Left lung (tissue), 10 donors: ENCODE results near the gene FLT3LG. TPM values are rescaled to one million over a fixed set of nuclear protein-coding genes. Genes with fewer than 3 reads are reported as not detected.
A peak's percentile ranks its signal among the peaks of the same experiment; 100 is the strongest.

Experiments used
- ATAC-seq: fragments of 200-7000 bp; cut with Tn5 transposase; one replicate; pipeline ENCODE4 v1.9.1; 2020; ENCODE audit warnings: moderate library complexity
- DNase-seq, 4 donors: peaks; one replicate each; pipeline ENCODE4 v3.0.0-alpha.2; 2013 to 2020
- H3K27ac ChIP-seq, 2 donors: fragments of 200-600 bp; sonication (generic) in 1 of 2; one replicate each; pipeline versions ENCODE4 v1.5.0 to v1.8.0; 2020 to 2021
- H3K27me3 ChIP-seq, 2 donors: fragments of 200-600 bp; sonication (generic) in 1 of 2; one replicate each; pipeline versions ENCODE4 v1.5.0 to v1.8.0; 2020 to 2021
- H3K36me3 ChIP-seq, 2 donors: fragments of 200-600 bp; sonication (generic) in 1 of 2; one replicate each; pipeline versions ENCODE4 v1.5.0 to v1.8.0; 2020 to 2021
- H3K4me1 ChIP-seq, 2 donors: fragments of 200-600 bp; one replicate each; pipeline ENCODE4 v1.8.0; 2021
- H3K4me3 ChIP-seq, 2 donors: fragments of 200-600 bp; sonication (generic) in 1 of 2; one replicate each; pipeline versions ENCODE4 v1.5.0 to v1.8.0; 2020 to 2021; ENCODE audit warnings: mild to moderate bottlenecking in 1 of 2
- H3K9me3 ChIP-seq, 2 donors: fragments of 200-600 bp; sonication (generic) in 1 of 2; one replicate each; pipeline versions ENCODE4 v1.5.0 to v1.8.0; 2020 to 2021
- CTCF ChIP-seq, 2 donors: fragments of 200-600 bp; sonication (generic) in 1 of 2; IDR thresholded peaks; one replicate each; pipeline versions ENCODE4 v1.5.0 to v1.8.0; 2021; ENCODE audit warnings: antibody characterized with exemption in 2 of 2
- intact Hi-C, 2 donors: fragments of 100-400 bp; cut with DNase I; formaldehyde crosslinking; loops; one replicate each; pipeline versions ENCODE4 v1.11.2 to v1.14.2; 2022
- polyA plus RNA-seq, 6 donors: library from polyadenylated mRNA; unstranded; fragments of 120-200 nt; gene quantifications; one replicate each; pipeline ENCODE4 v1.2.1, GENCODE V29; 2013; ENCODE audit not compliant: insufficient read length in 6 of 6
- total RNA-seq, 2 donors: library from RNA; stranded (reverse); fragmentation: NEBNext Ultra II Directional; extraction: Animal tissue kit (Norgen Biotek cat#: 25700); gene quantifications; one replicate each; pipeline ENCODE4 v1.2.1, GENCODE V29; 2021
- donor health status: DM: no; HTN: yes; CAD: no.
- donor health status: DM: no; HTN: no; CAD: no.

FLT3LG gene
- total and polyA plus RNA-seq, 8 donors = 6.7 to 10.1 (median 7.4) TPM

GRCh38 chr19:49435670-49436069 is 38.3 kb upstream of the FLT3LG start:
- TF ChIP-seq CTCF (IDR thresholded peaks at IDR 0.05) = no peak
- intact Hi-C loops = no loop called here
- ATAC-seq = no peak

GRCh38 chr19:49436381-49437017 is 37.5 kb upstream of the FLT3LG start:
- Histone ChIP-seq H3K9me3 (no peaks in the 10 kb centered on the region), H3K4me3 (no peak overlapping the region), H3K27me3 (peaks cover 86 to 100% of the 10 kb centered on the region in 2 donors), H3K27ac (no peak overlapping the region), H3K4me1 (peaks cover 0 to 12% of the 10 kb centered on the region in 2 donors), H3K36me3 (no peaks in the 10 kb centered on the region)
- ATAC-seq (no peak), DNase-seq (peak in 1 of 4 donors; percentile 86)
- intact Hi-C loops = no loop called here
- no peak for TF ChIP-seq CTCF (IDR thresholded peaks at IDR 0.05)

More at GRCh38 chr19:49435670-49436069, 38.3 kb upstream of the FLT3LG start:
- DNase-seq = peak in 1 of 4 donors; percentile 37
- Histone ChIP-seq H3K9me3 (no peaks in the 10 kb centered on the region), H3K27me3 (peaks cover 88 to 100% of the 10 kb centered on the region in 2 donors), H3K36me3 (no peaks in the 10 kb centered on the region), H3K4me3 (no peak overlapping the region), H3K27ac (no peak overlapping the region), H3K4me1 (peaks cover 0 to 6% of the 10 kb centered on the region in 2 donors)

GRCh38 chr19:49437231-49437630 is 36.8 kb upstream of the FLT3LG start:
- Histone ChIP-seq H3K4me3 (no peak overlapping the region), H3K9me3 (no peaks in the 10 kb centered on the region), H3K27ac (no peak overlapping the region), H3K36me3 (no peaks in the 10 kb centered on the region), H3K4me1 (peaks cover 0 to 18% of the 10 kb centered on the region in 2 donors), H3K27me3 (peaks cover 83 to 100% of the 10 kb centered on the region in 2 donors)
- ATAC-seq (no peak), DNase-seq (peak in 1 of 4 donors; percentile 34)
- TF ChIP-seq CTCF (IDR thresholded peaks at IDR 0.05) = no peak
- intact Hi-C loops = no loop called here

DNA sequence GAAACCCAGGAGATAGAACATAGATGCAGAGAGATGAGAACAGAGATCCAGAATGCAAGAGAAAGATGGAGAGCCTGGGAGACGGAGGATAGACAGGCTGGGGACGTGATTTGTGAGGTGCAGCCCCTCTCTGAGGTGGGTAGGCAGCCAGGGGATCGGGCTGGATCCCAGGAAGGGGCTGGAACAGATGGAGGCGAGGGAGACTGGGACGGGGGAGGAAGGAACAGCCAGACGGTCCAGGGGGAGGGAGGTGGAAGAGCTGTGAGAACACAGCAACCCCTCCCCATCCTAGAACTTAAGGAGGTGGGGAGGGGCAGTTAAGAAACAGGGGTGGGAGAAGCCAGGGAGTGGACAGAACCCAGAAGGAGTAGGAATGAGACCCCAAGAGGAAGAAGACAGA is 35.8 kb upstream of the FLT3LG start:
- no peak for DNase-seq
- peaks cover 73 to 96% of the 10 kb centered on the region in 2 donors for H3K27me3 ChIP-seq
- no peak for ATAC-seq
- no peak overlapping the region for H3K4me3 ChIP-seq
- no peaks in the 10 kb centered on the region for H3K9me3 ChIP-seq
- no peaks in the 10 kb centered on the region for H3K36me3 ChIP-seq
- peaks cover 0 to 21% of the 10 kb centered on the region in 2 donors for H3K4me1 ChIP-seq
- no peak overlapping the region for H3K27ac ChIP-seq
- TF ChIP-seq CTCF (IDR thresholded peaks at IDR 0.05) = no peak
- intact Hi-C loops = no loop called here

GRCh38 chr19:49439836-49440235 is 34.2 kb upstream of the FLT3LG start:
- intact Hi-C loops = loop anchor here in 1 of 2 donors (5.0 kb wide), 1 partner anchor 48 kb away; no protein-coding TSS in a partner anchor
- no peak for TF ChIP-seq CTCF (IDR thresholded peaks at IDR 0.05)
- H3K27ac ChIP-seq = no peak overlapping the region
- no peak for ATAC-seq
- H3K9me3 ChIP-seq = no peaks in the 10 kb centered on the region
- H3K36me3 ChIP-seq = no peaks in the 10 kb centered on the region
- peaks cover 60 to 80% of the 10 kb centered on the region in 2 donors for H3K27me3 ChIP-seq
- H3K4me3 ChIP-seq = no peak overlapping the region
- H3K4me1 ChIP-seq = peaks cover 0 to 29% of the 10 kb centered on the region in 2 donors
- DNase-seq = no peak
